Brain microvascular endothelial cell (primary cell): ENCODE data around the gene RHOD.
A peak's percentile ranks its signal among the peaks of the same experiment; 100 is the strongest.

Source experiments
- DNase-seq: peaks from one replicate; pipeline ENCODE4 v3.0.0-alpha.2; 2020
- H3K27ac ChIP-seq: fragments of 250-450 bp; sonication (Bioruptor Pico); 2 replicates; pipeline ENCODE4 v1.5.1; 2020; ENCODE audit warnings: mild to moderate bottlenecking, moderate library complexity
- H3K27me3 ChIP-seq: fragments of 250-450 bp; sonication (Bioruptor Pico); replicated peaks from 2 replicates; pipeline ENCODE4 v1.5.1; 2020; ENCODE audit warnings: mild to moderate bottlenecking
- H3K36me3 ChIP-seq: fragments of 250-450 bp; sonication (Bioruptor Pico); replicated peaks from 2 replicates; pipeline ENCODE4 v1.5.1; 2020; ENCODE audit warnings: mild to moderate bottlenecking
- H3K4me3 ChIP-seq: 2 replicates; pipeline ENCODE4 v1.5.1; 2011; ENCODE audit warnings: low read depth, mild to moderate bottlenecking, control low read depth, low read length, moderate library complexity
- CTCF ChIP-seq: IDR thresholded peaks from 2 replicates; pipeline ENCODE4 v1.5.1; 2011; ENCODE audit warnings: low read depth, mild to moderate bottlenecking, moderate library complexity, low read length, control low read depth, inconsistent platforms; ENCODE audit errors: missing control alignments
- in situ Hi-C: cut with HindIII; loops from 2 replicates; pipeline ENCODE4 v1.10.0; 2017; ENCODE audit warnings: low sequenced_read_pairs, low pct_ligation_motif_present

Gene RHOD

GRCh38 chr11:67062526-67063373 lies 6.1 kb downstream of the RHOD start:
- DNase-seq, result no peak
- H3K27me3 ChIP-seq, result no peaks in the 10 kb centered on the region
- no peak overlapping the region for H3K4me3 ChIP-seq
- no peak for TF ChIP-seq CTCF
- H3K36me3 ChIP-seq, result no peaks in the 10 kb centered on the region
- H3K27ac ChIP-seq, result no peak overlapping the region
- in situ Hi-C loops, result no loop called here

- no peaks in the 10 kb centered on the region for H3K27me3 ChIP-seq
- no peak for TF ChIP-seq CTCF
- no peak overlapping the region for H3K4me3 ChIP-seq
- no peaks in the 10 kb centered on the region for H3K36me3 ChIP-seq
- no peak overlapping the region for H3K27ac ChIP-seq
- in situ Hi-C loops, result no loop called here
- DNase-seq, result no peak
Measured at GRCh38 chr11:67066333-67066709, 9.7 kb downstream of the RHOD start.

- peak overlapping the region; percentile 41 for H3K4me3 ChIP-seq
- no peaks in the 10 kb centered on the region for H3K27me3 ChIP-seq
- no peaks in the 10 kb centered on the region for H3K36me3 ChIP-seq
- in situ Hi-C loops, result no loop called here
- peak; percentile 71 for DNase-seq
- peak; percentile 98 for TF ChIP-seq CTCF
- H3K27ac ChIP-seq, result no peak overlapping the region
Measured at GRCh38 chr11:67071420-67072284, 15.0 kb downstream of the RHOD start.

- Histone ChIP-seq H3K27me3 (no peaks in the 10 kb centered on the region), H3K36me3 (no peaks in the 10 kb centered on the region), H3K27ac (no peak overlapping the region), H3K4me3 (no peak overlapping the region)
- no peak for DNase-seq
- in situ Hi-C loops, result no loop called here
- no peak for TF ChIP-seq CTCF
Measured at GRCh38 chr11:67072295-67072694, 15.6 kb downstream of the RHOD start.

GRCh38 chr11:67073908-67074307 lies 17.3 kb downstream of the RHOD start:
- in situ Hi-C loops, result no loop called here
- Histone ChIP-seq H3K27ac (no peak overlapping the region), H3K4me3 (no peak overlapping the region), H3K27me3 (no peaks in the 10 kb centered on the region), H3K36me3 (no peaks in the 10 kb centered on the region)
- no peak for DNase-seq
- TF ChIP-seq CTCF, result no peak
